DLD1 (cell line): ENCODE results near the gene YPEL3.

Source experiments
- in situ Hi-C: cut with HindIII; loops from 2 replicates; pipeline ENCODE4 v1.10.0; 2017; ENCODE audit warnings: low sequenced_read_pairs

The YPEL3 gene

DNA sequence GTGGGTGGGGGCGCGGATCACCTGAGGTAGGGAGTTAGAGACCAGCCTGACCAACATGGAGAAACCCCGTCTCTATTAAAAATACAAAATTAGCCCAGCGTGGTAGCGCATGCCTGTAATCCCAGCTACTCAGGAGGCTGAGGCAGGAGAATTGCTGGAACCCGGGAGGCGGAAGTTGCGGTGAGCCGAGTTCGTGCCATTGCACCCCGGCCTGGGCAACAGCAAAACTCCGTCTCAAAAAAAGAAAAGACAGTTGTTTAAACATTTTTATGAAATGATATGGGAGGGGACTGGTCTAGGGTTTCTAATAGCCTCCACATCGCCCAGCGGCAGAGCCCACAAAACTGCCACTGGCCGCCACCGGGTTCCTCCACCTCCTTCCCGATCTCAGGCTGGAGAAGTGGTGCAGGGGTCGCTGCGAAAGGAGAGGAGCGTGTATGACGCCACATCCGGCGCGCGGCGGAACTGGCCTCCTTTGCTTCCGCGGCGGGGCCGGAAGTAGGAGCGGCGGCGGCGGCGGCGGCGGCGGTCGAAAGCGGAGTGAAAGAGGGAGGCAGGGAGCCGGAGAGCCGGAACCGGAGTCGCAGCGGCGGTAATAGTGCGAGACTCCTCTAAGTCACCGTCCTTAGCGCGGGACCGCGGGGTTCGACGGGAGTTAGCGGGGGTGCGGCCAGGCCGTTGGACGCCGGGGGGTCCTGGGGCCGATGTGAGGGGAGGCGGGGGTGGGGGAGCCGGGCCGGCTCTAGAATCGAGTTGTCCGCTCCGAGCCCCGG is 20.3 kb downstream of the YPEL3 start, which contains the start of gene PPP4C:
TSS of gene PPP4C (plus strand) at position 492 of the 773 bp plus-strand sequence. CDS start 384 bp downstream, outside the sequence.
- in situ Hi-C loops: loop anchor here (5.0 kb wide), 1 partner anchor 42 kb away; no protein-coding TSS in a partner anchor

GRCh38 chr16:30070490-30070889 is 25.5 kb downstream of the YPEL3 start:
- in situ Hi-C loops: no loop called here

DNA sequence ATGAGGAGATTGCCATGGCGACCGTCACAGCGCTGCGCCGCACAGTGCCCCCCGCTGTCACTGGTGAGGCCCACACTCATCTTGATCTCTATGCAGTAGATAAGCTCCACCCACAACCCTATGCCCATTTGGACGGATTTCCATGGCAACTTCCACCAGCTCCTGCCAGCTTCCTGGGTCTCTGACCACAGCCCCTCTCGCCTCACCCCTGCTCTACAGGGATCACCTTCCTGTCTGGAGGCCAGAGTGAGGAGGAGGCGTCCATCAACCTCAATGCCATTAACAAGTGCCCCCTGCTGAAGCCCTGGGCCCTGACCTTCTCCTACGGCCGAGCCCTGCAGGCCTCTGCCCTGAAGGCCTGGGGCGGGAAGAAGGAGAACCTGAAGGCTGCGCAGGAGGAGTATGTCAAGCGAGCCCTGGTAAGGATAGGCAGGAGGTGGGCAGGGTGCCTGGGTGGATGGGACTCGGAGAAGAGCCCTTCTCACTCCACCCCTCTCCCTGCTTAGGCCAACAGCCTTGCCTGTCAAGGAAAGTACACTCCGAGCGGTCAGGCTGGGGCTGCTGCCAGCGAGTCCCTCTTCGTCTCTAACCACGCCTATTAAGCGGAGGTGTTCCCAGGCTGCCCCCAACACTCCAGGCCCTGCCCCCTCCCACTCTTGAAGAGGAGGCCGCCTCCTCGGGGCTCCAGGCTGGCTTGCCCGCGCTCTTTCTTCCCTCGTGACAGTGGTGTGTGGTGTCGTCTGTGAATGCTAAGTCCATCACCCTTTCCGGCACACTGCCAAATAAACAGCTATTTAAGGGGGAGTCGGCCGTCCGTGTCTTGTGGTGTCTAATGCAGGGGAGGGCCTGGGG is 26.2 kb downstream of the YPEL3 start:
- in situ Hi-C loops: no loop called here

- in situ Hi-C loops: no loop called here
Observed at GRCh38 chr16:30068750-30069610, 27.0 kb downstream of the YPEL3 start.

GRCh38 chr16:30068333-30068732 is 27.7 kb downstream of the YPEL3 start:
- in situ Hi-C loops: no loop called here

DNA sequence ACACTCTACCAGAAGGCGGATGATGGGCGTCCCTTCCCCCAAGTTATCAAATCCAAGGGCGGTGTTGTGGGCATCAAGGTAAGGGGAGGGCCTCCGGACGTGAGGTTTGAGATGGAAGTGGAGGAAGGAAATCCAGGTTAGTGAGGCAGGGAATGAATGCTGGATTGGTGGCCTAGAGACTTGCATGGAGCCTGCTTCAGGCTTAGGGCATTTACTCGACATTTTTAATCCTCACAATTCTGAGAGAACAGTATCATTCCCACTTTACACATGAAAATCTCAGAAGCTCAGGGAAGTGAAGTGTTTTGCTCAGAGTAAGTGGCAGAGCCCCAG is 28.5 kb downstream of the YPEL3 start:
- in situ Hi-C loops: no loop called here

GRCh38 chr16:30066761-30067583 is 29.0 kb downstream of the YPEL3 start:
- in situ Hi-C loops: no loop called here

- in situ Hi-C loops: no loop called here
Observed at GRCh38 chr16:30065943-30066760, 29.9 kb downstream of the YPEL3 start.

DNA sequence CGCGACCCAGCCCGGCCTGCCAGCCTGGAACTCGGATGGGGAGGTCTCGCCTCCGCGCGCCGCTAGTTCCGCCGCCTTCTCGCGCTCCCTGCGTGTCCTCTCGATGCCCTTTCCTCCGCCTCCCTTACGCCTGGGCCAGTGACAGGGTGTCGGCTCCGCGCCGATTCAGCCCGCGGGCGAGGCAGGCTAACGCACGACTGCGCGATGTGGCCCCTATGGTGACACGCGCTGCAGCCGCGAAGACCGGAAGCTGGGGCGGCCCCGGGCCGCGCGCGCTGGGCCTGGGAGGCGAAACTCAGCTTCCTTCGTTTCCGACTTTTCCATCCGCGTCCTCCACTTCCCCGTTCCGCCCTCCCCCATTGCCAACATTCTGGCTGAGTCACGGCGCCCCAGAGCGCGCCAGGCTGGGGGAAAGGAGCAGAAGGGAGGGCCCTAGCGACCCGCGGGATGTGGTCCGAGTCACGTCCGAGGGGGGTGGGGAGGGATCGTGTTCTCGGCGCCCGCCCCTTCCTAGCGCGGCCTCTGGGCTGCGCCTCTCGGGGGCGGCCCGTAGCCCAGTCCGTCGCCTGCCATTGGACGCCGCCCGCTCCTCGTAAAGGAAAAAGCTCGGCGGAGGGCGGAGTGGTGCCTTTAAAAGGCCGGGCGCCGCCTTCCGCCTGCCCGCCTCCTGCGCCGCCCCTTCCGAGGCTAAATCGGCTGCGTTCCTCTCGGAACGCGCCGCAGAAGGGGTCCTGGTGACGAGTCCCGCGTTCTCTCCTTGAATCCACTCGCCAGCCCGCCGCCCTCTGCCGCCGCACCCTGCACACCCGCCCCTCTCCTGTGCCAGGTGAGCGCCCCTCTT is 30.7 kb downstream of the YPEL3 start, which contains the start of gene ALDOA:
TSS of gene ALDOA (plus strand) at position 659 of the 841 bp plus-strand sequence. CDS start 1,138 bp downstream, outside the sequence.
- in situ Hi-C loops: no loop called here

DNA sequence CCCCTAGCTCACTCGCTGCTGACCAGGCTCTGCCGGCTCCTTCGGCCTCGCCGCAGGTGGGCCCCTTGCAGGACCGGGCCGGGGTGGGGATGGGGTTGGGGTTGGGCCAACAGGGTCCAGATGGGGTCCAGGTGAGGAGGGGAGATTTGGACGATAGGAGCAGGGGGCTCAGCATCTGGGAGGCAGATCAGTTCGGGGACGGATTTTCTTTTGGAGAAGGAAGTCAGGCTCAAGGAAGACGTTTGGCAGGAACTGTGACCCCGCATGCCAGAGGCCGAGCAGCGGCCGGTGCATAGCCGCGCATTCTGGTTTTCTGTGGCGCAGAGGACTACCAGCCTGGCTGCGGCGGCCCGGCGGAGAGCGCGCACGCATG is 31.3 kb downstream of the YPEL3 start:
- in situ Hi-C loops: no loop called here

DNA sequence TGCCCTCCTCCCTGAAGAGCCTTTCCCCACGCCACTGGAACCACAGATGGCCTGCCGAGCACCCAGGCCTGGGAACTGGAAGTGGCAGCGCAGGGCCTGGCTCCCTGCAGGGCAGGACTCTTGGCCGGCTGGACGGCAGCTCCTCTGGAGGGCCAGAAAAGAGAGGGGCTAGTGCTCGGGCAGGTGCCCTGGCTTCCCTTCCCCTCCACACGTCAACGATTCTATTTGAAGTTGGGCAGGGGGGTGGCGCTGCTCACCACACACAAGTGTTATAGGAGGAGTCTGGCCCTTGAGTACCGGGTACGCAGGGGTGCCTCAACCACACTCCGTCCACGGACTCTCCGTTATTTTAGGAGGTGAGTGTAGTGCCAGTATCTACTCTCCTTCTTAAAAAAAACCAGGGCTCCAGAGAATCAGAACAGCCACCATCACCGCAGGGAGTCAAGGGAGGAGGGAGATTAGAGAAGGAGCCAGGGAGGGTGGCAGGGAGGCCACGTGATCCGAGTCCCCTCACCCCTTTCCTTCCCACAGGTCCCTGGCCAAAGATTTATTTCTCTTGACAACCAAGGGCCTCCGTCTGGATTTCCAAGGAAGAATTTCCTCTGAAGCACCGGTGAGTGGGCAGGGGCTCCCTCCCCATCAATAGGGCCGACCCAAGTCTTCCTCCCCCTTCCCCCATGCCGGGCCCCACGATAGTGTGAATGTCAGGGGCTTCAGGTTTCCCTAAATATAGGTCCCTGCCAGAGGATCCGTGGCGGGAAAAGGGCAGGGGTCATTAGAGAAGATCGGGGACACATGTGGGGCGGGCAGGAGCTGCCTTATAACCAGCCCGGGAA is 31.9 kb downstream of the YPEL3 start:
- in situ Hi-C loops: no loop called here

DNA sequence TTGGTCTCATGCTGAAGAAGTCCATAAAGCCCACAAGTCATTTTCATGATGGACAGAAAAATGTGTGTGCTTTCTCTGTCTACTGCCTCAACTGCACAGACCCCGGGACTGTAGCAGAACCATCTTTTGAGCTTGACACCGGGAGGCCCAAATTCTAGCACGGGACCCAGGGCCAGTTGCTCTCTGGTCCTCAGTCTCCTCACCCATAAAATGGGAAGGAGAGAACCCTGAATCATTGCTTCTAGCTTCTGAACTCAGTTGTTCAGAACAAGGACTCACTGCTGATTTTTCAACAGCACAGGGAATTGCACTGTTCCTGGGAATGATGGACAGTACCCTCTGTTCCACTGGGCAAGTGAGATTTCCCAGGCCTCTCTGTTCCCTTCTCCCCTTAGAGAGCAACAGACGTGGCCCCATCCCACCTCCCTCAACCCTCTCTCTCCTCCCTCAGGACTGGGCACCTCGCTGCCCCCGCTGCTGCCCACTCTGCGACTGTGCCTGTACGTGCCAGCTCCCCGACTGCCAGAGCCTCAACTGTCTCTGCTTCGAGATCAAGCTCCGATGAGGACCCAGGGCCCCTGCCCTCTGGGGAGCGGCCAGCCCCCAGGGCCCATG is 32.6 kb downstream of the YPEL3 start:
- in situ Hi-C loops: no loop called here

- in situ Hi-C loops: no loop called here
Observed at GRCh38 chr16:30060836-30061554, 35.0 kb downstream of the YPEL3 start.

DNA sequence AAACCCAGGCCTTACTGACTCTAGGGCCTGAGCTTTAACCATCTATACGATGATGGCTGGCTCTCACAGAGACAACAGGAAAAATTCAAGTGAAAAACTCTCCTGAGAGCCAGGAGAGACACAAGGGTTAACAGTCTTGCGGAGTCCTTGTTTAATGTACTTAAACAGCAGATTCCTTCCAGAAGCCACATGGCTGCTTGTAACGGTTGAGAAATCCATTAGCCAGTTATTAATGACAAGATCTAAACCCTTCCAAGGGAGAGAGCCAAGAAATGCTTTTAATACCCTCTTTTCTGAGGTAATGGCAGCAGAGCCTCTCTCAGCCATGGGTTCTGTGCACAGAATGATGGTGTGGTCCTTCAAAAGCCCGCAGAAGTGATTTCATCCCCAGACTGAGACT is 35.7 kb downstream of the YPEL3 start:
- in situ Hi-C loops: no loop called here

GRCh38 chr16:30054959-30055553 is 41.0 kb downstream of the YPEL3 start:
- in situ Hi-C loops: no loop called here

GRCh38 chr16:30054451-30054850 is 41.6 kb downstream of the YPEL3 start:
- in situ Hi-C loops: no loop called here
